Activated CD4-positive, alpha-beta memory T cell treated with anti-CD3 and anti-CD28 coated beads, Interleukin-2, amount 10 ng/mL, durations not matched to agents 7 days and 5 days (primary cell): ENCODE data around the gene COL9A3. TPM values are rescaled to one million over a fixed set of nuclear protein-coding genes. Genes with fewer than 3 reads are reported as not detected.

ENCODE experiments used
- CTCF ChIA-PET: fragments of 350-600 bp; sonication (Branson Sonifier 250); formaldehyde crosslinking; loops from one replicate; lab custom pipeline; 2021; ENCODE audit warnings: antibody characterized with exemption, inconsistent platforms; lab: Charles Lee
- POLR2A ChIA-PET: fragments of 350-600 bp; sonication (Branson Sonifier 250); formaldehyde crosslinking; loops from one replicate; lab custom pipeline; 2021; ENCODE audit warnings: antibody characterized with exemption; lab: Charles Lee
- DNase-seq: peaks from one replicate; pipeline ENCODE4 v3.0.0-alpha.2; 2020
- H3K27ac Mint-ChIP-seq: one replicate; pipeline ENCODE4 v1.8.0; 2021; ENCODE audit warnings: mild to moderate bottlenecking, mixed read lengths
- H3K27me3 Mint-ChIP-seq: one replicate; pipeline ENCODE4 v1.8.0; 2021; ENCODE audit warnings: mixed read lengths
- H3K36me3 Mint-ChIP-seq: one replicate; pipeline ENCODE4 v1.8.0; 2021; ENCODE audit warnings: low read depth, mixed read lengths
- H3K4me1 Mint-ChIP-seq: one replicate; pipeline ENCODE4 v1.8.0; 2021; ENCODE audit warnings: mixed read lengths
- H3K4me3 Mint-ChIP-seq: one replicate; pipeline ENCODE4 v1.8.0; 2021; ENCODE audit warnings: mild to moderate bottlenecking, mixed read lengths
- H3K9me3 Mint-ChIP-seq: one replicate; pipeline ENCODE4 v1.8.0; 2021; ENCODE audit warnings: mixed read lengths
- total RNA-seq, 2 experiments: library from RNA; stranded (reverse); gene quantifications; one replicate each; pipeline ENCODE4 v1.2.3, GENCODE V29; 2021

Gene COL9A3
- not detected for total RNA-seq

- Mint-ChIP-seq H3K27ac (no peak within 1 kb of the TSS), H3K36me3 (peaks cover 6% of the 10 kb centered on the region), H3K4me1 (peaks cover 5% of the 10 kb centered on the region), H3K27me3 (peaks cover 26% of the 10 kb centered on the region), H3K9me3 (no peaks in the 10 kb centered on the region), H3K4me3 (no peak within 1 kb of the TSS)
- no peak for DNase-seq
- ChIA-PET POLR2A (no interaction called here), CTCF (no interaction called here)
Observed at GRCh38 chr20:62816884-62817873, at the start of gene COL9A3. TSS of gene COL9A3 (plus strand) at chr20:62817050. CDS start at chr20:62817065, 15 bp downstream.

GRCh38 chr20:62768234-62768546 lies 48.7 kb upstream of the COL9A3 start:
- CTCF ChIA-PET, result no interaction called here
- no peaks in the 10 kb centered on the region for H3K36me3 Mint-ChIP-seq
- H3K27me3 Mint-ChIP-seq, result peaks cover 5% of the 10 kb centered on the region
- POLR2A ChIA-PET, result no interaction called here
- peaks cover 2% of the 10 kb centered on the region for H3K4me1 Mint-ChIP-seq
- no peak for DNase-seq
- H3K9me3 Mint-ChIP-seq, result no peaks in the 10 kb centered on the region
- no peak overlapping the region for H3K27ac Mint-ChIP-seq
- H3K4me3 Mint-ChIP-seq, result no peak overlapping the region

DNA sequence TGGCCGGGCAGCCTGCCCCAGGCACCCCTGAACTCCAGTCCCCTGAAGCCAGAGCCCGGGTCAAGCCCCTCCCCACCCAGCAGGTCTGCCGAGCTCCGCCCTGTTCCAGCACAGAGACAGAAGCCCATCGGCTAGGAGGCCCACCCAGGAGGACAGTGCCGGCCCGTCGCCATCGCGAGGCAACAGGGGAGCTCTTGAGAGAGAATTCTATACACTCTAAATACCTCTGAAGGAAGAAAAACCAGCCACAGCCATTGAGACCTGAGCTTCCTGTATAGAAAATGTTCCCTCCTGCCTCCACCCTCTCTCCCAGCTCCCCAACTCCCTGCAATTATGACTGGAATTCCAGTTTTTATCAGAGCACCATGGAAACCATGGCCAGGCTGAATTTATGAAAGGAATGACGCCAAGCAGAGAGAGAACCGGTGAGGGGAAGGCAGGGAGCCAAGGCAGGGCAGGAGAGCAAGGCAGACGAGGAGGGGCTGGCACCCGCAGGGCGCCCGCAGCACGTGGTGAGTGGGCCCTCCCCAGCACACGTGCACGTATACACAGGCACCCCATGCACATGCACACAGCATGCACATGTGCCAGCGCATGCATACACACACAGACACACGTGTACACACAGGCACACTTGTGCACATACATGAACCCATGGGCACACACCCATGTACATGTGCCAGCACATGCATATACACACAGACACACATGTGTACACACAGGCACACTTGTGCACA lies 48.1 kb upstream of the COL9A3 start:
- ChIA-PET POLR2A (no interaction called here), CTCF (no interaction called here)
- Mint-ChIP-seq H3K4me3 (no peak overlapping the region), H3K36me3 (no peaks in the 10 kb centered on the region), H3K4me1 (peaks cover 5% of the 10 kb centered on the region), H3K27me3 (peaks cover 5% of the 10 kb centered on the region), H3K9me3 (no peaks in the 10 kb centered on the region), H3K27ac (no peak overlapping the region)
- DNase-seq, result no peak

DNA sequence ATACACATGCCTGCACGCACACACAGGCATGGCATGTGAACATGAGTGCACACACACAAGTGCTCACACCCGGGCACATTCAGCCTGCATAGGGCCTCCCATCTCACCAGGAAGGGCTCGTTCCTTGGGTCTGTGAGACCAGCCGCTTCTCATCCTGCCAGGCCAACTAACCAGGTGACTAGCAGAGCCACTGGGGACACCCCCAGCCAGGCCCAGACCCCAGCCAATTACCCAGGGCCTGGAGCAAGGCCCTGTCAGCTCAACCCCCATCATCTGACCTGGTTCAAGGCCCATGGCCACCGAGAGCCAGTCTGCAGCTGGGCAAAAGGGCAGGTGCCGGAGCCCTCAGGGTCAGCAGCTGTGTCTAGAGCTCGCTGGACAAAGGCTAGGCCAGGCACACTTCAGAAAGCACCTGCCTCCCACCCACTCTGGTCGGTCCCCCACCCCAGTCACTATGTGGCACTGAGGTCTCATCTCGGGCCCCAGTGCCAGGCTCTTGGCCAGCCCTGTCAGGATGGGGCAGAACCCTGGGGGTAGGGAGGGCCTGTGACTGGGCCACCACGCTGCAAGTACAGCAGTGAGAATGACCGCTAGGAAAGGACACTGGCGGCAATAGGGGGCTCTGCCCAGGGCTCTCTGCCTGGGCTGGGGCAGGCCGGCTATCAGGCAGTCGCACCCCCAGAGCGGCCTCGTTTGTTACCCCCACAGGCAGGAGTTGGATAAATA lies 47.3 kb upstream of the COL9A3 start:
- Mint-ChIP-seq H3K36me3 (no peaks in the 10 kb centered on the region), H3K9me3 (no peaks in the 10 kb centered on the region), H3K27me3 (peaks cover 8% of the 10 kb centered on the region), H3K4me1 (peaks cover 11% of the 10 kb centered on the region), H3K4me3 (no peak overlapping the region), H3K27ac (no peak overlapping the region)
- CTCF ChIA-PET, result interaction anchor here (0.6 kb wide), 1 partner anchor 70 kb away, joined by 3 read pairs; no protein-coding TSS in a partner anchor
- POLR2A ChIA-PET, result interaction anchor here (0.6 kb wide), 1 partner anchor 394 kb away, joined by 3 read pairs; no protein-coding TSS in a partner anchor
- DNase-seq, result no peak

- Mint-ChIP-seq H3K4me1 (peaks cover 18% of the 10 kb centered on the region), H3K36me3 (no peaks in the 10 kb centered on the region), H3K9me3 (no peaks in the 10 kb centered on the region), H3K27me3 (peaks cover 8% of the 10 kb centered on the region), H3K27ac (no peak overlapping the region), H3K4me3 (no peak overlapping the region)
- no peak for DNase-seq
- ChIA-PET POLR2A (interaction anchor here (0.6 kb wide), 1 partner anchor 395 kb away, joined by 3 read pairs; no protein-coding TSS in a partner anchor), CTCF (interaction anchor here (0.6 kb wide), 1 partner anchor 69 kb away, joined by 3 read pairs; no protein-coding TSS in a partner anchor)
Observed at GRCh38 chr20:62770111-62770910, 46.5 kb upstream of the COL9A3 start.

GRCh38 chr20:62770916-62771315 lies 45.9 kb upstream of the COL9A3 start:
- Mint-ChIP-seq H3K27me3 (peaks cover 8% of the 10 kb centered on the region), H3K9me3 (no peaks in the 10 kb centered on the region), H3K4me3 (no peak overlapping the region), H3K27ac (no peak overlapping the region), H3K4me1 (peaks cover 24% of the 10 kb centered on the region), H3K36me3 (no peaks in the 10 kb centered on the region)
- ChIA-PET POLR2A (interaction anchor here (0.7 kb wide), 1 partner anchor 13 kb away, joined by 3 read pairs; no protein-coding TSS in a partner anchor), CTCF (no interaction called here)
- no peak for DNase-seq

- Mint-ChIP-seq H3K36me3 (no peaks in the 10 kb centered on the region), H3K27me3 (peaks cover 7% of the 10 kb centered on the region), H3K9me3 (no peaks in the 10 kb centered on the region), H3K27ac (no peak overlapping the region), H3K4me3 (no peak overlapping the region), H3K4me1 (peaks cover 30% of the 10 kb centered on the region)
- ChIA-PET CTCF (no interaction called here), POLR2A (interaction anchor here (0.7 kb wide), 1 partner anchor 14 kb away, joined by 3 read pairs; no protein-coding TSS in a partner anchor)
- no peak for DNase-seq
Observed at GRCh38 chr20:62771396-62772102, 45.3 kb upstream of the COL9A3 start.

GRCh38 chr20:62772103-62772611 lies 44.7 kb upstream of the COL9A3 start:
- Mint-ChIP-seq H3K36me3 (no peaks in the 10 kb centered on the region), H3K9me3 (peaks cover 3% of the 10 kb centered on the region), H3K4me3 (no peak overlapping the region), H3K27ac (no peak overlapping the region), H3K27me3 (peaks cover 4% of the 10 kb centered on the region), H3K4me1 (peaks cover 36% of the 10 kb centered on the region)
- CTCF ChIA-PET, result no interaction called here
- POLR2A ChIA-PET, result interaction anchor here (1.9 kb wide), 1 partner anchor 32 kb away, joined by 6 read pairs; no protein-coding TSS in a partner anchor
- DNase-seq, result no peak

DNA sequence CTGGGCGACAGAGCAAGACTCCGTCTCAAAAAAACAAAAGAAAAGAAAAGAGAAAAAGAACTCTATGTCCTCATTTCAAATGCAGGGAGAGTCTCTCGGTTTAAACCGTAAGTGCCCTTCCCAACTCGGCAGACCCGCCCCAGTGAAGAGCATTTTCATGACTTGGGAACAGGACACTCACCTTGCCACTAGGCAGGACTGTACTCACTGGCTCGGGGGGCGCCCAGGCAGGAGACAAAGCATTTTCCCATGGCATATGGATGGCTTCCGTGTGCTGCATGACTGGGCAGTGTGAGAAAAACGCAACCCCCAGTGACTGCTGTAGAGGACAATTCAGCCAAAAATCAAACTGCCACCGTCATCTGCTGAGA lies 44.2 kb upstream of the COL9A3 start:
- Mint-ChIP-seq H3K9me3 (peaks cover 5% of the 10 kb centered on the region), H3K27me3 (peaks cover 4% of the 10 kb centered on the region), H3K27ac (no peak overlapping the region), H3K36me3 (no peaks in the 10 kb centered on the region), H3K4me3 (no peak overlapping the region), H3K4me1 (peaks cover 41% of the 10 kb centered on the region)
- DNase-seq, result no peak
- ChIA-PET CTCF (no interaction called here), POLR2A (interaction anchor here (0.9 to 1.9 kb wide), 2 partner anchors 22 to 33 kb away, joined by 3 to 6 read pairs; no protein-coding TSS in a partner anchor)

- ChIA-PET CTCF (interaction anchor here (2.3 kb wide), 1 partner anchor 274 kb away, joined by 6 read pairs; no protein-coding TSS in a partner anchor), POLR2A (interaction anchor here (0.9 to 1.9 kb wide), 2 partner anchors 21 to 33 kb away, joined by 3 to 6 read pairs; no protein-coding TSS in a partner anchor)
- DNase-seq, result no peak
- no peak overlapping the region for H3K4me3 Mint-ChIP-seq
- H3K36me3 Mint-ChIP-seq, result no peaks in the 10 kb centered on the region
- peaks cover 4% of the 10 kb centered on the region for H3K27me3 Mint-ChIP-seq
- no peak overlapping the region for H3K27ac Mint-ChIP-seq
- H3K9me3 Mint-ChIP-seq, result peaks cover 5% of the 10 kb centered on the region
- H3K4me1 Mint-ChIP-seq, result peaks cover 43% of the 10 kb centered on the region
Observed at GRCh38 chr20:62772990-62773844, 43.6 kb upstream of the COL9A3 start.
